NCI-H2107 (cell line): ENCODE measurements around the gene ZNF30.
"Not testable (repeated sequence)": the region's sequence is repeated elsewhere in the genome, so short reads cannot be mapped to it uniquely, and the experiment has no call there.

Source experiments
- DNase-seq: peaks from one replicate; lab custom pipeline; 2025; lab: John Stamatoyannopoulos, UW

ZNF30 gene

GRCh38 chr19:34926685-34927375 is at the start of gene ZNF30:
Gene ZNF30, plus strand, starts transcription at chr19:34926903. Its CDS starts 3,045 bp downstream, at chr19:34929948.
- peak; percentile 11 for DNase-seq

DNA sequence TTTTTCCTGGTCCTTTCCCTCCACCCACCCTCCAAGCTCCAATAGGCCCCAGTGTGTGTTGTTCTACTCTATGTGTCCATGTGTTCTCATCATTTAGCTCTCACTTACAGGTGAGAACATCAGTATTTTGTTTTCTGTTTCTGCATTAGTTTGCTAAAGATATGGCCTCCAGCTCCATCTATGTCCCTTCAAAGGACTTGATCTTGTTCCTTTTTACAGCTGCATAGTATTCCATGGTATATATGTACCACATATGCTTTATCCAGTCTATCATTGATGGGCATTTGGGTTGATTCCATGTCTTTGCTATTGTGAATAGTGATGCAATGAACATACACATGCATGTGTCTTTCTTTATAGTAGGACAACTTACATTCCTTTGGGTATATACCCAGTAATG is 47.1 kb upstream of the ZNF30 start:
- DNase-seq = no peak

GRCh38 chr19:34880034-34880433 is 46.7 kb upstream of the ZNF30 start:
- DNase-seq = no peak

DNA sequence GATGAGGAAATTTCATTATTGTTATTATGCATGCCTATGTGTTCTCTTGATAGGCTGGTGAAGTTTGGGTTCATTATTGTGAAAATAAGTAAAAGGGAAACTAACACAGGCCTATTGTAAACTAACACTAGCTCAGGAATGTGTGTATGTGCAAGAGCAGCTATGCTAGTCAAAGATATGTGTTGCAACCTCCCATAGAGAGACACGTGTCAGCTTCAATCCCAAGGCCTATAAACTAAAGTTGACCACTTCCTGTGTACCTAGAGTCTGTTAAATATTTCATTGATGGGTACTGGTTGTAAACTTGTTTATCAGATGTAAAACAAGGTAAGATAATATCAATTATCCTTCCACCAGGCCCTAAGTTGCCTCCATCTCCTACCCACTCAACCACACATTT is 44.7 kb upstream of the ZNF30 start:
- no peak for DNase-seq

- DNase-seq = no peak
Observed at GRCh38 chr19:34888091-34888490, 38.6 kb upstream of the ZNF30 start.

GRCh38 chr19:34900245-34900644 is 26.5 kb upstream of the ZNF30 start:
- no peak for DNase-seq

- no peak for DNase-seq
Observed at GRCh38 chr19:34904664-34905527, 21.8 kb upstream of the ZNF30 start.

GRCh38 chr19:34910770-34911169 is 15.9 kb upstream of the ZNF30 start:
- no peak for DNase-seq

DNA sequence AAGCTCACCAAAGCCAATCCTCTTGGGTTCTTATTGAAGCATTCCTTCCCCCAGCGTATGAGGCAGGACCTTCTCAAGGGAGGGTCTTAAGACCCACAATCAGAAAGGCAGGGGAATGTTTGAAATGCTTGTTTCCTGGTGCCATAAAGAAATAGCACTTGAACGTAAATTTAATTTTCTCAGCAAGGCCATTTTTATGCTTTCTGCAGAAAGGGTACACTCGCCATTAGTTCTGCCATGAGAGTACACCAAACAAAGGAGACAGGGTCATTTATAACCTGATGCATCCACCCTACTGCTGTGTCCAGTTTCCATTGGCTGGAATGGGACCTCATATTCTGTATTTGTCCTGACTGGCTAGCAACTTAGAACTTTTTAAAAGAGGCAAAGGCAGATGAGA is 9.6 kb upstream of the ZNF30 start:
- DNase-seq = not testable (repeated sequence)

DNA sequence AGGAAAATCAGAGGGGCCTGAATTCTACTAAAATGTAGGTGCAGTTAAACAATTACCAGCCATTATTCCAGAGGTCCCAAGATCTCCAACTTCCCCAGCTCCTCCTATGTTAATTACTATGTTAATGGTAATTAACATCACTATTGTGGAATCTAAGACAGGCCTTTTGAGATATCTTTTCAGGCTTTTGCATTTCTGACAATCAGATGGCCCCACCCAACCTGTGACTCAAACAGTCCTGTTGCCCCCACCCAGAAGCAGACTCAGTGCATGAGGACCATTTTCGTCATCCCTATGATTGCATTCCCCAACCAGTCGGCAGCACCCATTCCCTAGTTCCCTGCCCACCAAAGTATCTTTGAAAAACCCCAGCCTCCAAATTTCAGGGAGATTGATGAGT is 8.5 kb upstream of the ZNF30 start:
- DNase-seq = no peak

- not testable (repeated sequence) for DNase-seq
Observed at GRCh38 chr19:34920090-34920786, 6.5 kb upstream of the ZNF30 start.

DNA sequence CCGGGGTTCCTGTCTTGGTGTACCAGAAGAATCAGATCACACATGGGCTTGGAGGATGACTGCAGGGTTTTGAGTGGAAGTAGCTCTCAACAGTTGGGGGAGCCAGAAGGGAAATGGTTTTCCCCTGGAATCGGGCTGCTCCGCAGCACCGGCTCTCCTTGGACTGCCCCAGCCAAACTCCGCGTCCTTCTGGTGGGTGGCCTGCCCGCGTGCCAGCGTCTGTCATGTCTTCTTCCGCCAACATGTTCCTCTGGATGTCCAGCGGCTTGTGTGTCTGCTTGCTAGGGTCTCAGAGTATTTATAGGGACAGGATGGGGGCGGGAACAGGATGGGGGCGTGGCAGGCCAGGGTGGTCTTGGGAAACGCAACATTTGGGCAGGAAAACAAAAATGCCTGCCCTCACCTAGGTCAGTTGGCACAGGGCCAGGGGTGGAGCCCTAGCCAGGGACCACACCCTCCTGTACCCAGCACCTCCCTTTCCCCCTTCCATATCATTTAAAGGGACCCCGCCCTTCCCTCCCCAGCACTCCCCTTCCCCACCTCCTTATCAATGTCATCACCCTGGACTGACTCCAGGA is 1.3 kb upstream of the ZNF30 start:
- DNase-seq = no peak

GRCh38 chr19:34926361-34926684 is 380 bp upstream of the ZNF30 start:
- DNase-seq = no peak

- no peak for DNase-seq
Observed at GRCh38 chr19:34932494-34932893, 5.8 kb downstream of the ZNF30 start.

GRCh38 chr19:34936184-34936583 is 9.5 kb downstream of the ZNF30 start:
- no peak for DNase-seq

DNA sequence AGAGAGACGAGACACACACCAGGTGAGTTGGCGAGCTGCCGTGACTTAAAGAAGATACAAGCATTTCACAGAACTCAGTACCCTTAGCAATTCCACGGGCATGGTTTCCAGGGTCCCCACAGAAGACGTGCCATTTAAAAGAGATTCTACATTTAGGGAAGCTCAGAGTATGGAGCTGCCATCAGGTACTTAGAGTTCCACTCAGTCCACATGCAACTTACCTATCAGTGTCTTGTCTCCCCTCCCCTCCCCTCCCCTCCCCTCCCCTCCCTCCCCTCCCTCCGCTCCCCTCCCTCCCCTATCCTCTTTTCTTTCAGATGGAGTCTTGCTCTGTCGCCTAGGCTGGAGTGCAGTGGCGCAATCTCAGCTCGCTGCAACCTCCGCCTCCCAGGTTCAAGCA is 12.2 kb downstream of the ZNF30 start:
- DNase-seq = no peak

DNA sequence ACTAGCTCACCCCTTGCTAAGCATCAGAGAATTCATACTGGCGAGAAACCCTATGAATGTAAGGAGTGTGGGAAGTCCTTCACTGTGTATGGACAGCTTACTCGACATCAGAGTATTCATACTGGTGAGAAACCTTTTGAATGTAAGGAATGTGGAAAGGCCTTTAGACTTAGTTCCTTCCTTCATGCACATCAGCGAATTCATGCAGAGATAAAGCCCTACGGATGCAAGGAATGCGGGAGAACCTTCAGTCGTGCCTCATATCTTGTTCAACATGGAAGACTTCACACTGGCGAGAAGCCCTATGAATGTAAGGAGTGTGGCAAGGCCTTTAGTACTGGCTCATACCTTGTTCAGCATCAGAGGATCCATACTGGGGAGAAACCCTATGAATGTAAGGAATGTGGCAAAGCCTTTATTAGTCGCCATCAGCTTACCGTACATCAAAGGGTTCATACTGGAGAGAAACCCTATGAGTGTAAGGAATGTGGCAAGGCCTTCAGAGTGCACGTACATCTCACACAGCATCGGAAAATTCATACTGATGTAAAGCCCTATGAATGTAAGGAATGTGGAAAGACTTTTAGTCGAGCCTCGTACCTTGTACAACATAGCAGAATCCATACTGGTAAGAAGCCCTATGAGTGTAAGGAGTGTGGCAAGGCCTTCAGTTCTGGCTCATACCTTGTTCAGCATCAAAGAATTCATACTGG is 17.3 kb downstream of the ZNF30 start:
- no peak for DNase-seq

DNA sequence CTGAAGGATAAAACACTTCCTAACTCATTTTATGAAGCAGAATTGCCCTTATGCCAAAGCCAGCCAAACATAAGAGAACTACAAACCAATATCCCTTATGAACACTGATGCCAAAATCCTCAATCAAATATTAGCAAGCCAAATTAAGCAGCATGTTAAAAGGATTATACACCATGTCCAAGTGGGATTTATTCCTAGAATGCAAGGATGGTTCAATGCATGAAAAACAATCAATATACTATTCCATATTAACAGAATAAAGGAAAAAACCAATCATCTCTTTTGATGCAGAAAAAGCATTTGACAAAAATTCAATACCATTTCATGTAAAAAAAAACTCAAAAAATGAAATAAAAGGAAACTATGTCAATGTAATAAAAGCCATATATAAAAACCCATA is 26.4 kb downstream of the ZNF30 start:
- no peak for DNase-seq

GRCh38 chr19:34957830-34958751 is 31.4 kb downstream of the ZNF30 start:
- no peak for DNase-seq

DNA sequence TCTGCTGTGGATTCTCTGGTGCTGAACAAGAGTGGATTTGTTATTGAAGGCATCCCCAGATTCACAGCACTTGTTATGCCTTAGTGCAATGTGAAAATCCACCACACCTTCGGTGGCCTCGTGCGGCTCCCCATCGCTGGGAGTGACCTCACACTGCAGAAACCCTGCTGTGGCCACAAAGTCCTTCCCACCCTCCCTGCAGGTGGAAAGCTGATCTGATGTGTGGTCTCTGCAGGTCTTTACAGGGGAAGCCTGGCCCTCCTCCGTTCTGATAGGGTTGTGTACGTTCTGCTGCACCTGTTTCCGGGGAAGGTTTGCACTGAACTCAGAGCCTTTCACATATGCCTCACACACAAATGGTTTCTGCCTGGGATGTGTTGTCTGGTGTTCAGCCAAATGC is 32.3 kb downstream of the ZNF30 start:
- no peak for DNase-seq
